ENCODE data around the gene NTNG2. TPM values are rescaled to one million over a fixed set of nuclear protein-coding genes. Genes with fewer than 3 reads are reported as not detected.
A peak's percentile ranks its signal among the peaks of the same experiment; 100 is the strongest.

Gene NTNG2
- total and polyA plus RNA-seq, 7 donors: 0.01 to 1.3 (median 0.20) TPM

GRCh38 chr9:132214027-132214622 is 52.3 kb downstream of the NTNG2 start:
- 4 to 9% (median 8%) methylated on average over 17 to 18 of the region's 18 CpGs for WGBS, 3 donors

GRCh38 chr9:132216861-132217619 is 55.2 kb downstream of the NTNG2 start:
- Histone ChIP-seq H3K27ac (peak overlapping the region; percentile 70), H3K4me1 (peaks cover 15% of the 10 kb centered on the region), H3K4me3 (no peak overlapping the region), H3K9me3 (no peaks in the 10 kb centered on the region), H3K27me3 (ENCODE audit: insufficient read depth in 3 of 3, low read length in 2 of 3) (no peaks in the 10 kb centered on the region), H3K36me3 (ENCODE audit: insufficient read depth in 1 of 2, low read depth in 1 of 2) (no peaks in the 10 kb centered on the region)
- WGBS, 3 donors: 38 to 65% (median 52%) methylated on average over 10 of the region's 10 CpGs
- intact Hi-C loops (cut with DNase I): no loop called here
- no peak for TF ChIP-seq CTCF (IDR thresholded peaks at IDR 0.05)
- DNase-seq: no peak
- ATAC-seq: no peak

More at GRCh38 chr9:132214027-132214622, 52.3 kb downstream of the NTNG2 start:
- Histone ChIP-seq H3K27me3 (ENCODE audit: insufficient read depth in 3 of 3, low read length in 2 of 3) (no peaks in the 10 kb centered on the region), H3K27ac (peak overlapping the region; percentile 81), H3K36me3 (ENCODE audit: insufficient read depth in 1 of 2, low read depth in 1 of 2) (no peaks in the 10 kb centered on the region), H3K4me1 (peaks cover 15% of the 10 kb centered on the region), H3K4me3 (no peak overlapping the region), H3K9me3 (no peaks in the 10 kb centered on the region)
- no peak for TF ChIP-seq CTCF (IDR thresholded peaks at IDR 0.05)
- ATAC-seq: peak; percentile 96 to 99 (median 97)
- peak; percentile 75 to 85 for DNase-seq
- intact Hi-C loops (cut with DNase I): no loop called here

GRCh38 chr9:132218208-132218607 is 56.4 kb downstream of the NTNG2 start:
- H3K27ac ChIP-seq: no peak overlapping the region
- ATAC-seq (no peak), DNase-seq (no peak)
- no peaks in the 10 kb centered on the region for H3K27me3 ChIP-seq (ENCODE audit: insufficient read depth in 3 of 3, low read length in 2 of 3)
- H3K4me3 ChIP-seq: no peak overlapping the region
- no peaks in the 10 kb centered on the region for H3K36me3 ChIP-seq (ENCODE audit: insufficient read depth in 1 of 2, low read depth in 1 of 2)
- no peak for TF ChIP-seq CTCF (IDR thresholded peaks at IDR 0.05)
- 78 to 85% (median 83%) methylated on average over 8 of the region's 8 CpGs for WGBS, 3 donors
- H3K4me1 ChIP-seq: peaks cover 15% of the 10 kb centered on the region
- H3K9me3 ChIP-seq: no peaks in the 10 kb centered on the region
- intact Hi-C loops (cut with DNase I): no loop called here

GRCh38 chr9:132221941-132222340 is 60.1 kb downstream of the NTNG2 start:
- Histone ChIP-seq H3K4me3 (no peak overlapping the region), H3K36me3 (ENCODE audit: insufficient read depth in 1 of 2, low read depth in 1 of 2) (no peaks in the 10 kb centered on the region), H3K27ac (no peak overlapping the region), H3K27me3 (ENCODE audit: insufficient read depth in 3 of 3, low read length in 2 of 3) (peaks cover 0 to 6% (median 0%) of the 10 kb centered on the region in 3 donors), H3K4me1 (peaks cover 5% of the 10 kb centered on the region), H3K9me3 (no peaks in the 10 kb centered on the region)
- intact Hi-C loops (cut with DNase I): no loop called here
- TF ChIP-seq CTCF (IDR thresholded peaks at IDR 0.05): no peak
- WGBS, 3 donors: 83 to 89% (median 85%) methylated on average over 6 of the region's 6 CpGs
- ATAC-seq (no peak), DNase-seq (no peak)

Measured in psoas muscle (tissue), 8 donors.